Natural killer cell (primary cell): ENCODE data around the gene RNF175. TPM values are rescaled to one million over a fixed set of nuclear protein-coding genes. Genes with fewer than 3 reads are reported as not detected.

Source experiments
- ATAC-seq, 3 donors: fragments of 150-1000 bp in 2 of 3; fragments of 200-7000 bp in 1 of 3; cut with Tn5 transposase; 1 replicate in 1 of 3; 2 replicates in 2 of 3; pipeline ENCODE4 v1.10.0; 2021; ENCODE audit warnings: mild to moderate bottlenecking in 2 of 3, moderate library complexity in 2 of 3
- DNase-seq, 2 donors: peaks; one replicate each; pipeline versions ENCODE4 v3.0.0 to v3.0.0-alpha.2; 2013 to 2021; ENCODE audit warnings: mixed read lengths in 1 of 2
- H3K27ac ChIP-seq: one replicate; pipeline ENCODE4 v1.5.1; 2013; ENCODE audit warnings: mild to moderate bottlenecking, low read length
- H3K27me3 ChIP-seq: one replicate; pipeline ENCODE4 v1.6.1; 2013; ENCODE audit warnings: low read length; ENCODE audit not compliant: control insufficient read depth, insufficient read depth
- H3K36me3 ChIP-seq: one replicate; pipeline ENCODE4 v1.6.1; 2013; ENCODE audit warnings: low read length; ENCODE audit not compliant: control insufficient read depth, insufficient read depth
- H3K4me1 ChIP-seq: one replicate; pipeline ENCODE4 v1.6.1; 2013; ENCODE audit warnings: low read length; ENCODE audit not compliant: control insufficient read depth, insufficient read depth
- H3K4me3 ChIP-seq: one replicate; pipeline ENCODE4 v1.5.1; 2013; ENCODE audit warnings: low read length
- H3K9me3 ChIP-seq: one replicate; pipeline ENCODE4 v1.6.1; 2013; ENCODE audit warnings: low read length; ENCODE audit not compliant: control insufficient read depth, insufficient read depth
- H3K27ac Mint-ChIP-seq, 2 donors: one replicate each; pipeline ENCODE4 v1.8.0; 2022; ENCODE audit warnings: mild to moderate bottlenecking in 2 of 2, mixed read lengths in 2 of 2, moderate library complexity in 1 of 2
- H3K27me3 Mint-ChIP-seq, 2 donors: one replicate each; pipeline ENCODE4 v1.8.0; 2022; ENCODE audit warnings: low read depth in 2 of 2, mixed read lengths in 2 of 2
- H3K36me3 Mint-ChIP-seq: one replicate; pipeline ENCODE4 v1.8.0; 2022; ENCODE audit warnings: mixed read lengths
- H3K4me1 Mint-ChIP-seq, 2 donors: one replicate each; pipeline ENCODE4 v1.8.0; 2022; ENCODE audit warnings: mixed read lengths in 2 of 2
- H3K4me3 Mint-ChIP-seq: one replicate; pipeline ENCODE4 v1.8.0; 2022; ENCODE audit warnings: mild to moderate bottlenecking, moderate library complexity, mixed read lengths
- H3K9me3 Mint-ChIP-seq, 2 donors: one replicate each; pipeline ENCODE4 v1.8.0; 2022; ENCODE audit warnings: mixed read lengths in 2 of 2
- CTCF ChIP-seq: fragments of 200-600 bp; IDR thresholded peaks from one replicate; pipeline ENCODE4 v1.8.0; 2022; ENCODE audit warnings: antibody characterized with exemption
- WGBS: methylation state at CpG from one replicate; pipeline ENCODE4 v1.1.7; 2013; ENCODE audit warnings: missing lambda C conversion rate; ENCODE audit not compliant: insufficient coverage; 5-methylcytosine and 5-hydroxymethylcytosine counted together
- intact Hi-C: fragments of 100-400 bp; cut with micrococcal nuclease; formaldehyde crosslinking; loops from one replicate; pipeline ENCODE4 v1.14.2; 2022
- total RNA-seq, 4 donors: library from RNA; stranded (reverse); fragments of 120-200 nt in 1 of 4; gene quantifications; one replicate each; pipeline versions ENCODE4 v1.2.3 to v1.2.4, GENCODE V29; 2013 to 2022

RNF175 gene
- total RNA-seq, 3 donors from 2014 or later (not counting 1 experiment from before 2014, with no cell fraction given) = 0.07 TPM; not detected in 2

DNA sequence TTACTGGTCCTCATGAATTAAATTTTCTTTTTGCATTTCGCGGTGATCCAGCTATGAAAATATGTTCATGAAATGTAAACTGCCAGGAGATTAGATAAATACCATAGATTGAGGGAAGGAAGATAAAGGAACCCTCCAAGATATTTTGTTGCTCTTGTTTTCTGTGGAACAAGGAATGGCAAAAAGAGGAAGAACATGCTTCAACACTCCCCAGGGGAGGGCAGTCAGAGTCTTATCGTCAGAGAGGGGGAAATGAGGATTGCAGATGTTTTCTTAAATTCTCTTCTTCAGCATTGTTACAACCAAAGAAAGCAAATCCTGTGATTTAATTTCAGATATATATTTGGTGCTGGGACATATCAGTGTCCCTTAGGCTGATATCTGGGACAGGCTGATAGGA, 38.6 kb upstream of the RNF175 start:
- H3K4me3 ChIP-seq = no peak overlapping the region
- peaks cover 21% of the 10 kb centered on the region for H3K27me3 ChIP-seq
- ATAC-seq = no peak
- Mint-ChIP-seq H3K4me3 (no peak overlapping the region), H3K36me3 (no peaks in the 10 kb centered on the region), H3K27ac (no peak overlapping the region), H3K4me1 (no peaks in the 10 kb centered on the region), H3K9me3 (no peaks in the 10 kb centered on the region), H3K27me3 (peaks cover 51 to 58% of the 10 kb centered on the region in 2 donors)
- intact Hi-C loops = no loop called here
- no peaks in the 10 kb centered on the region for H3K36me3 ChIP-seq
- WGBS = 95% methylated on average over 2 of the region's 3 CpGs
- H3K27ac ChIP-seq = no peak overlapping the region
- no peaks in the 10 kb centered on the region for H3K4me1 ChIP-seq
- H3K9me3 ChIP-seq = no peaks in the 10 kb centered on the region
- no peak for TF ChIP-seq CTCF
- DNase-seq = no peak

- WGBS = 53% methylated on average over 3 of the region's 5 CpGs
- DNase-seq (no peak), ATAC-seq (no peak)
- intact Hi-C loops = no loop called here
- peaks cover 9 to 16% of the 10 kb centered on the region in 2 donors for H3K4me1 Mint-ChIP-seq
- no peaks in the 10 kb centered on the region for H3K9me3 Mint-ChIP-seq
- H3K36me3 Mint-ChIP-seq = no peaks in the 10 kb centered on the region
- Histone ChIP-seq H3K4me3 (no peak overlapping the region), H3K27me3 (peaks cover 58% of the 10 kb centered on the region), H3K9me3 (no peaks in the 10 kb centered on the region), H3K36me3 (no peaks in the 10 kb centered on the region), H3K4me1 (peaks cover 36% of the 10 kb centered on the region), H3K27ac (no peak overlapping the region)
- peaks cover 73 to 87% of the 10 kb centered on the region in 2 donors for H3K27me3 Mint-ChIP-seq
- TF ChIP-seq CTCF = no peak
- H3K27ac Mint-ChIP-seq = no peak overlapping the region
- no peak overlapping the region for H3K4me3 Mint-ChIP-seq
Observed at GRCh38 chr4:153794006-153794405, 34.2 kb upstream of the RNF175 start.

GRCh38 chr4:153792618-153793247, 32.9 kb upstream of the RNF175 start:
- no peak for DNase-seq
- 14% methylated on average over 39 of the region's 39 CpGs for WGBS
- peaks cover 65% of the 10 kb centered on the region for H3K27me3 ChIP-seq
- no peak overlapping the region for H3K4me3 ChIP-seq
- H3K4me3 Mint-ChIP-seq = peak overlapping the region; percentile 35
- H3K27ac ChIP-seq = no peak overlapping the region
- H3K4me1 ChIP-seq = peaks cover 42% of the 10 kb centered on the region
- intact Hi-C loops = no loop called here
- no peaks in the 10 kb centered on the region for H3K9me3 Mint-ChIP-seq
- peaks cover 72 to 83% of the 10 kb centered on the region in 2 donors for H3K27me3 Mint-ChIP-seq
- H3K36me3 Mint-ChIP-seq = no peaks in the 10 kb centered on the region
- H3K27ac Mint-ChIP-seq = no peak overlapping the region
- no peak for TF ChIP-seq CTCF
- no peaks in the 10 kb centered on the region for H3K36me3 ChIP-seq
- peaks cover 9 to 25% of the 10 kb centered on the region in 2 donors for H3K4me1 Mint-ChIP-seq
- no peak for ATAC-seq
- H3K9me3 ChIP-seq = no peaks in the 10 kb centered on the region
